SK-N-SH (cell line): ENCODE measurements around the gene C9orf43. TPM values are rescaled to one million over a fixed set of nuclear protein-coding genes. Genes with fewer than 3 reads are reported as not detected.

Experiments used
- CTCF ChIA-PET: fragments of 300-600, 350-600 bp; formaldehyde crosslinking; extraction: SDS; loops from one replicate; lab custom pipeline; 2021; lab: Yijun Ruan, JAX
- POLR2A ChIA-PET: fragments of 350-600 bp; sonication (Branson Sonifier 250); formaldehyde crosslinking; extraction: SDS; loops from one replicate; lab custom pipeline; 2020; ENCODE audit warnings: antibody characterized with exemption, inconsistent platforms; lab: Yijun Ruan, JAX
- DNase-seq: peaks from one replicate; pipeline ENCODE4 v3.0.0; 2012
- H2AFZ ChIP-seq: fragments of 200-600 bp; sonication (generic); 2 replicates; pipeline ENCODE4 v1.8.1; 2016; ENCODE audit warnings: antibody characterized with exemption, mild to moderate bottlenecking, low read depth
- H3F3A ChIP-seq: fragments of 200-600 bp; sonication (generic); replicated peaks from 2 replicates; pipeline ENCODE3; 2016; ENCODE audit warnings: antibody characterized with exemption, mild to moderate bottlenecking; ENCODE audit not compliant: insufficient read depth
- H3K27ac ChIP-seq, 2 experiments: fragments of 200-500 bp in 1 of 2; fragments of 200-600 bp in 1 of 2; sonication (Bioruptor generic) in 1 of 2; sonication (generic), shearing (Covaris generic) in 1 of 2; 2 replicates each; pipeline versions ENCODE4 v1.5.1 to v1.6.1; 2014 to 2016; ENCODE audit warnings: low read depth in 2 of 2, inconsistent platforms in 1 of 2, low read length in 1 of 2, mild to moderate bottlenecking in 1 of 2, mixed read lengths in 1 of 2
- H3K27me3 ChIP-seq: fragments of 200-600 bp; sonication (generic), shearing (Covaris generic); 2 replicates; pipeline ENCODE4 v1.6.1; 2016; ENCODE audit warnings: mixed run types; ENCODE audit not compliant: insufficient read depth
- H3K36me3 ChIP-seq, 2 experiments: fragments of 200-500 bp in 1 of 2; fragments of 200-600 bp in 1 of 2; sonication (Bioruptor generic) in 1 of 2; sonication (generic) in 1 of 2; replicated peaks in 1 of 2; 2 replicates each; pipeline versions ENCODE3 to v1.5.1; 2014 to 2016; ENCODE audit warnings: low read length in 1 of 2, mild to moderate bottlenecking in 1 of 2; ENCODE audit not compliant: insufficient read depth in 2 of 2, control insufficient read depth in 1 of 2
- H3K4me1 ChIP-seq, 2 experiments: fragments of 200-500 bp in 1 of 2; fragments of 200-600 bp in 1 of 2; sonication (Bioruptor generic) in 1 of 2; sonication (generic), shearing (Covaris generic) in 1 of 2; 2 replicates each; pipeline versions ENCODE4 v1.5.1 to v1.6.1; 2014 to 2016; ENCODE audit warnings: low read depth in 1 of 2, low read length in 1 of 2, mixed run types in 1 of 2; ENCODE audit not compliant: insufficient read depth in 2 of 2, control insufficient read depth in 1 of 2
- H3K4me2 ChIP-seq: fragments of 200-600 bp; sonication (generic), shearing (Covaris generic); 2 replicates; pipeline ENCODE4 v1.6.1; 2017; ENCODE audit warnings: mixed run types
- H3K4me3 ChIP-seq, 2 experiments: fragments of 200-500 bp in 1 of 2; fragments of 200-600 bp in 1 of 2; sonication (Bioruptor generic) in 1 of 2; sonication (generic), shearing (Covaris generic) in 1 of 2; 2 replicates each; pipeline versions ENCODE4 v1.5.1 to v1.8.1; 2014 to 2016; ENCODE audit warnings: low read depth in 2 of 2, inconsistent platforms in 1 of 2, low read length in 1 of 2, mild to moderate bottlenecking in 1 of 2, mixed read lengths in 1 of 2, moderate library complexity in 1 of 2
- H3K79me2 ChIP-seq: fragments of 200-600 bp; sonication (generic); 2 replicates; pipeline ENCODE4 v1.8.1; 2017; ENCODE audit warnings: mild to moderate bottlenecking; ENCODE audit not compliant: insufficient read depth
- H3K9ac ChIP-seq: fragments of 200-600 bp; sonication (generic); 2 replicates; pipeline ENCODE4 v1.6.1; 2017; ENCODE audit warnings: mixed run types
- H3K9me2 ChIP-seq: fragments of 200-600 bp; sonication (generic); 2 replicates; pipeline ENCODE4 v1.6.1; 2017; ENCODE audit warnings: mixed run types
- H3K9me3 ChIP-seq: fragments of 200-600 bp; sonication (generic); 2 replicates; pipeline ENCODE4 v1.6.1; 2017; ENCODE audit warnings: mixed run types, mild to moderate bottlenecking, moderate library complexity
- H4K20me1 ChIP-seq: fragments of 200-600 bp; sonication (generic); 2 replicates; pipeline ENCODE4 v1.6.1; 2017; ENCODE audit warnings: mild to moderate bottlenecking, mixed run types; ENCODE audit not compliant: insufficient read depth
- EP300 ChIP-seq, 2 experiments: IDR thresholded peaks; 2 replicates each; pipeline versions ENCODE4 v1.4.0 to v1.6.1; 2012; ENCODE audit warnings: borderline replicate concordance in 1 of 2, low read depth in 1 of 2, low read length in 1 of 2
- FOSL2 ChIP-seq: IDR thresholded peaks from 2 replicates; pipeline ENCODE4 v1.4.0; 2012; ENCODE audit warnings: low read depth, mild to moderate bottlenecking, moderate library complexity, borderline replicate concordance
- FOXJ3 ChIP-seq: sonication (generic); formaldehyde crosslinking; IDR thresholded peaks from 2 replicates; pipeline ENCODE4 v1.5.1; 2020; ENCODE audit warnings: mild to moderate bottlenecking, missing genetic modification reagents
- GABPA ChIP-seq: IDR thresholded peaks from 2 replicates; pipeline ENCODE4 v1.4.0; 2012; ENCODE audit warnings: low read depth, mild to moderate bottlenecking
- MEF2A ChIP-seq: IDR thresholded peaks from 2 replicates; pipeline ENCODE4 v1.4.0; 2012; ENCODE audit warnings: low read depth, borderline replicate concordance
- MXI1 ChIP-seq: IDR thresholded peaks from 2 replicates; pipeline ENCODE4 v1.6.1; 2012; ENCODE audit warnings: mild to moderate bottlenecking, low read depth, low read length, improper control_type of control experiment
- NFIC ChIP-seq: IDR thresholded peaks from 2 replicates; pipeline ENCODE4 v1.4.0; 2012; ENCODE audit warnings: borderline replicate concordance
- NRF1 ChIP-seq: IDR thresholded peaks from 2 replicates; pipeline ENCODE4 v1.6.1; 2012; ENCODE audit warnings: low read depth, mild to moderate bottlenecking, low read length
- POLR2AphosphoS5 ChIP-seq: IDR thresholded peaks from 2 replicates; pipeline ENCODE4 v1.6.1; 2012; ENCODE audit warnings: low read depth, low read length
- RAD21 ChIP-seq: IDR thresholded peaks from 2 replicates; pipeline ENCODE4 v1.6.1; 2012; ENCODE audit warnings: mild to moderate bottlenecking, low read length
- RXRA ChIP-seq: IDR thresholded peaks from 2 replicates; pipeline ENCODE4 v1.4.0; 2012; ENCODE audit warnings: low read depth, mild to moderate bottlenecking, borderline replicate concordance
- SIN3A ChIP-seq: IDR thresholded peaks from 2 replicates; pipeline ENCODE4 v1.6.1; 2012; ENCODE audit warnings: low read depth, mild to moderate bottlenecking, low read length, moderate library complexity, borderline replicate concordance
- SMC3 ChIP-seq: IDR thresholded peaks from 2 replicates; pipeline ENCODE4 v1.6.1; 2012; ENCODE audit warnings: low read depth, low read length, improper control_type of control experiment
- TAF1 ChIP-seq: IDR thresholded peaks from 2 replicates; pipeline ENCODE4 v1.6.1; 2012; ENCODE audit warnings: low read depth, mild to moderate bottlenecking, low read length, moderate library complexity, borderline replicate concordance
- TCF12 ChIP-seq: IDR thresholded peaks from 2 replicates; pipeline ENCODE4 v1.4.0; 2012
- YY1 ChIP-seq: IDR thresholded peaks from 2 replicates; pipeline ENCODE4 v1.4.0; 2012; ENCODE audit warnings: low read depth, mild to moderate bottlenecking
- WGBS: methylation state at CpG from one replicate; pipeline ENCODE4 v1.1.6; 2017; ENCODE audit warnings: low lambda C conversion rate; 5-methylcytosine and 5-hydroxymethylcytosine counted together
- polyA plus RNA-seq, 3 experiments: library from polyadenylated mRNA; depleted of rRNA; stranded (reverse); fragments of >200 nt; gene quantifications; 2 replicates each; pipeline ENCODE4 v1.2.3, GENCODE V29; 2012
- TF ChIP-seq, protein P1 (sequence below): IDR thresholded peaks from 2 replicates; pipeline ENCODE4 v1.4.0; 2012; ENCODE audit warnings: low read depth, borderline replicate concordance
- TF ChIP-seq, protein P2 (sequence below): IDR thresholded peaks from 2 replicates; pipeline ENCODE4 v1.4.0; 2012; ENCODE audit warnings: low read depth, borderline replicate concordance
- TF ChIP-seq, protein P3 (sequence below): IDR thresholded peaks from 2 replicates; pipeline ENCODE4 v1.6.1; 2012; ENCODE audit warnings: mild to moderate bottlenecking, low read depth, low read length, moderate library complexity
- TF ChIP-seq, protein P4 (sequence below): fragments of 200-600 bp; sonication (generic); IDR thresholded peaks from 2 replicates; pipeline ENCODE4 v1.6.1; 2017; ENCODE audit warnings: antibody characterized with exemption, mild to moderate bottlenecking, moderate library complexity

The C9orf43 gene
- polyA plus RNA-seq, 1 of the 3 experiments (the other 2 are of a cell fraction), result 0.58 TPM

DNA sequence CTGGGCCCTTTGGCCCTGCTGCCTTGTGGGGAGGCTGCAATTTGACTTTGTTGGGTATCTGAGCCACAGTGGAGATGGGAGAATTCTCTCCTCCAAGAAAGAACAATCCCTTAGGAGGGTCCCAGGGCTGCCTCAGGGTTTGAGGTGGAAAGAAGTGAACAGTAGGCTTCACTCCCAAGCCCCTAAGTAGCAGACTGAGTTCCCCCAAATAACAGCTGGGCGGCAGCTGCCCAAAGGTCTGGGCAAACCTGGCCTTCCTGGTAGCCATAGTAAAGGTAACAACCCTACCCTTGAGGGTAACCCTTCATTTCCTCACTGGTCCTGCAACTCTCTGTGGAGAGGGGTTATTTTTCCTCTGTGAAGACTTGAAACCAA, 53.7 kb downstream of the C9orf43 start:
- ChIA-PET POLR2A (no interaction called here), CTCF (interaction anchor here (0.8 to 4.7 kb wide), 5 partner anchors 18 to 125 kb away, joined by 3 to 22 read pairs (median 5); no protein-coding TSS in a partner anchor)
- no peaks in the 10 kb centered on the region for H3K27me3 ChIP-seq
- no peaks in the 10 kb centered on the region for H3K36me3 ChIP-seq
- TF ChIP-seq, protein P1, sequence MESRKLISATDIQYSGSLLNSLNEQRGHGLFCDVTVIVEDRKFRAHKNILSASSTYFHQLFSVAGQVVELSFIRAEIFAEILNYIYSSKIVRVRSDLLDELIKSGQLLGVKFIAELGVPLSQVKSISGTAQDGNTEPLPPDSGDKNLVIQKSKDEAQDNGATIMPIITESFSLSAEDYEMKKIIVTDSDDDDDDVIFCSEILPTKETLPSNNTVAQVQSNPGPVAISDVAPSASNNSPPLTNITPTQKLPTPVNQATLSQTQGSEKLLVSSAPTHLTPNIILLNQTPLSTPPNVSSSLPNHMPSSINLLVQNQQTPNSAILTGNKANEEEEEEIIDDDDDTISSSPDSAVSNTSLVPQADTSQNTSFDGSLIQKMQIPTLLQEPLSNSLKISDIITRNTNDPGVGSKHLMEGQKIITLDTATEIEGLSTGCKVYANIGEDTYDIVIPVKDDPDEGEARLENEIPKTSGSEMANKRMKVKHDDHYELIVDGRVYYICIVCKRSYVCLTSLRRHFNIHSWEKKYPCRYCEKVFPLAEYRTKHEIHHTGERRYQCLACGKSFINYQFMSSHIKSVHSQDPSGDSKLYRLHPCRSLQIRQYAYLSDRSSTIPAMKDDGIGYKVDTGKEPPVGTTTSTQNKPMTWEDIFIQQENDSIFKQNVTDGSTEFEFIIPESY, result no peak
- TF ChIP-seq NRF1 (no peak), TCF12 (no peak), RXRA (no peak), GABPA (no peak), TAF1 (no peak), SIN3A (no peak), EP300 (IDR thresholded peaks at IDR 0.05; ENCODE audit: borderline replicate concordance in 1 of 2, low read depth in 1 of 2, low read length in 1 of 2) (no peak), SMC3 (no peak), MXI1 (no peak), MEF2A (no peak), RAD21 (no peak), NFIC (no peak), FOSL2 (no peak), POLR2AphosphoS5 (no peak), YY1 (no peak), FOXJ3 (no peak)
- TF ChIP-seq, protein P2, sequence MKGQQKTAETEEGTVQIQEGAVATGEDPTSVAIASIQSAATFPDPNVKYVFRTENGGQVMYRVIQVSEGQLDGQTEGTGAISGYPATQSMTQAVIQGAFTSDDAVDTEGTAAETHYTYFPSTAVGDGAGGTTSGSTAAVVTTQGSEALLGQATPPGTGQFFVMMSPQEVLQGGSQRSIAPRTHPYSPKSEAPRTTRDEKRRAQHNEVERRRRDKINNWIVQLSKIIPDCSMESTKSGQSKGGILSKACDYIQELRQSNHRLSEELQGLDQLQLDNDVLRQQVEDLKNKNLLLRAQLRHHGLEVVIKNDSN, result no peak
- TF ChIP-seq, protein P3, sequence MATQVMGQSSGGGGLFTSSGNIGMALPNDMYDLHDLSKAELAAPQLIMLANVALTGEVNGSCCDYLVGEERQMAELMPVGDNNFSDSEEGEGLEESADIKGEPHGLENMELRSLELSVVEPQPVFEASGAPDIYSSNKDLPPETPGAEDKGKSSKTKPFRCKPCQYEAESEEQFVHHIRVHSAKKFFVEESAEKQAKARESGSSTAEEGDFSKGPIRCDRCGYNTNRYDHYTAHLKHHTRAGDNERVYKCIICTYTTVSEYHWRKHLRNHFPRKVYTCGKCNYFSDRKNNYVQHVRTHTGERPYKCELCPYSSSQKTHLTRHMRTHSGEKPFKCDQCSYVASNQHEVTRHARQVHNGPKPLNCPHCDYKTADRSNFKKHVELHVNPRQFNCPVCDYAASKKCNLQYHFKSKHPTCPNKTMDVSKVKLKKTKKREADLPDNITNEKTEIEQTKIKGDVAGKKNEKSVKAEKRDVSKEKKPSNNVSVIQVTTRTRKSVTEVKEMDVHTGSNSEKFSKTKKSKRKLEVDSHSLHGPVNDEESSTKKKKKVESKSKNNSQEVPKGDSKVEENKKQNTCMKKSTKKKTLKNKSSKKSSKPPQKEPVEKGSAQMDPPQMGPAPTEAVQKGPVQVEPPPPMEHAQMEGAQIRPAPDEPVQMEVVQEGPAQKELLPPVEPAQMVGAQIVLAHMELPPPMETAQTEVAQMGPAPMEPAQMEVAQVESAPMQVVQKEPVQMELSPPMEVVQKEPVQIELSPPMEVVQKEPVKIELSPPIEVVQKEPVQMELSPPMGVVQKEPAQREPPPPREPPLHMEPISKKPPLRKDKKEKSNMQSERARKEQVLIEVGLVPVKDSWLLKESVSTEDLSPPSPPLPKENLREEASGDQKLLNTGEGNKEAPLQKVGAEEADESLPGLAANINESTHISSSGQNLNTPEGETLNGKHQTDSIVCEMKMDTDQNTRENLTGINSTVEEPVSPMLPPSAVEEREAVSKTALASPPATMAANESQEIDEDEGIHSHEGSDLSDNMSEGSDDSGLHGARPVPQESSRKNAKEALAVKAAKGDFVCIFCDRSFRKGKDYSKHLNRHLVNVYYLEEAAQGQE, result no peak
- TF ChIP-seq, protein P4, sequence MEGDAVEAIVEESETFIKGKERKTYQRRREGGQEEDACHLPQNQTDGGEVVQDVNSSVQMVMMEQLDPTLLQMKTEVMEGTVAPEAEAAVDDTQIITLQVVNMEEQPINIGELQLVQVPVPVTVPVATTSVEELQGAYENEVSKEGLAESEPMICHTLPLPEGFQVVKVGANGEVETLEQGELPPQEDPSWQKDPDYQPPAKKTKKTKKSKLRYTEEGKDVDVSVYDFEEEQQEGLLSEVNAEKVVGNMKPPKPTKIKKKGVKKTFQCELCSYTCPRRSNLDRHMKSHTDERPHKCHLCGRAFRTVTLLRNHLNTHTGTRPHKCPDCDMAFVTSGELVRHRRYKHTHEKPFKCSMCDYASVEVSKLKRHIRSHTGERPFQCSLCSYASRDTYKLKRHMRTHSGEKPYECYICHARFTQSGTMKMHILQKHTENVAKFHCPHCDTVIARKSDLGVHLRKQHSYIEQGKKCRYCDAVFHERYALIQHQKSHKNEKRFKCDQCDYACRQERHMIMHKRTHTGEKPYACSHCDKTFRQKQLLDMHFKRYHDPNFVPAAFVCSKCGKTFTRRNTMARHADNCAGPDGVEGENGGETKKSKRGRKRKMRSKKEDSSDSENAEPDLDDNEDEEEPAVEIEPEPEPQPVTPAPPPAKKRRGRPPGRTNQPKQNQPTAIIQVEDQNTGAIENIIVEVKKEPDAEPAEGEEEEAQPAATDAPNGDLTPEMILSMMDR, result no peak
- H3K4me1 ChIP-seq, result peaks cover 0 to 24% of the 10 kb centered on the region in 2 experiments; a peak in 2 of 4 replicates
- no peak for DNase-seq
- no peak overlapping the region for H3K27ac ChIP-seq
- H3K4me3 ChIP-seq, result no peak overlapping the region
- H3K4me2 ChIP-seq, result no peak overlapping the region
- H4K20me1 ChIP-seq, result no peaks in the 10 kb centered on the region
- no peaks in the 10 kb centered on the region for H3K79me2 ChIP-seq
- no peaks in the 10 kb centered on the region for H3K9me2 ChIP-seq
- 50% methylated on average over 1 of the region's 1 CpG for WGBS
- no peaks in the 10 kb centered on the region for H3F3A ChIP-seq
- peaks cover 5% of the 10 kb centered on the region; the same call in 1 of the 2 replicates for H3K9me3 ChIP-seq
- H2AFZ ChIP-seq, result no peak overlapping the region
- H3K9ac ChIP-seq, result no peak overlapping the region
